K562 (cell line): Measurements from ENCODE around the gene COL24A1. TPM values are rescaled to one million over a fixed set of nuclear protein-coding genes. Genes with fewer than 3 reads are reported as not detected.

Source experiments
- ATAC-seq: fragments of 200-7000 bp; cut with Tn5 transposase; 3 replicates; pipeline ENCODE4 v1.9.1; 2020; ENCODE audit warnings: moderate library complexity
- Bru-seq: library from RNA; stranded (reverse); fragments of 400-500 nt; gene quantifications from one replicate; lab custom pipeline; 2021; lab: Mats Ljungman, UMichigan
- BruChase-seq, 2 experiments: library from RNA; stranded (reverse); fragments of 400-500 nt; gene quantifications; one replicate each; lab custom pipeline; 2021; lab: Mats Ljungman, UMichigan
- BruUV-seq: library from RNA; stranded (reverse); fragments of 400-500 nt; replicated peaks from 2 replicates; lab custom pipeline; 2021; lab: Mats Ljungman, UMichigan
- CTCF ChIA-PET: fragments of 300-600 bp; formaldehyde crosslinking; extraction: SDS; loops from one replicate; lab custom pipeline; 2021; ENCODE audit warnings: low intra/inter-chr PET ratio; lab: Yijun Ruan, JAX
- POLR2A ChIA-PET: fragments of 300-600, 350-650 bp; sonication (Branson Sonifier 250); formaldehyde crosslinking; extraction: SDS; loops from one replicate; lab custom pipeline; 2021; ENCODE audit warnings: antibody characterized with exemption, inconsistent platforms; lab: Yijun Ruan, JAX
- DNase-seq, 4 experiments: peaks; one replicate each; pipeline versions ENCODE4 v3.0.0 to v3.0.0-alpha.2; 2011 to 2018; ENCODE audit warnings: low spot score in 3 of 4, mixed read lengths in 3 of 4; ENCODE audit errors: extremely low read depth in 1 of 4
- FAIRE-seq: peaks from 2 replicates; lab custom pipeline; 2011; peaks lifted over from hg19 to GRCh38; lab: Jason Lieb, UNC
- H2AFZ ChIP-seq: 2 replicates; pipeline ENCODE4 v1.6.0; 2011; ENCODE audit warnings: low read depth, low read length, control low read depth, inconsistent platforms
- H3K27ac ChIP-seq: fragments of 200-600 bp; 3 replicates; pipeline ENCODE4 v1.8.0; 2011; ENCODE audit warnings: low read depth, mild to moderate bottlenecking, control low read depth, inconsistent platforms, low read length, moderate library complexity, mixed read lengths; ENCODE audit errors: extremely low read depth
- H3K27me3 ChIP-seq, 2 experiments: fragments of 300-600 bp in 1 of 2; 2 replicates in 1 of 2; 3 replicates in 1 of 2; pipeline versions ENCODE4 v1.6.0 to v1.8.0; 2011; ENCODE audit warnings: inconsistent platforms in 2 of 2, low read length in 2 of 2, mild to moderate bottlenecking in 1 of 2, mixed read lengths in 1 of 2, moderate library complexity in 1 of 2; ENCODE audit not compliant: control insufficient read depth in 2 of 2, insufficient read depth in 2 of 2
- H3K36me3 ChIP-seq: fragments of 300-600 bp; 3 replicates; pipeline ENCODE4 v1.8.0; 2011; ENCODE audit warnings: mild to moderate bottlenecking, low read length, inconsistent platforms; ENCODE audit not compliant: control insufficient read depth, insufficient read depth
- H3K4me1 ChIP-seq, 2 experiments: fragments of 200-600 bp in 1 of 2; replicated peaks in 1 of 2; 2 replicates in 1 of 2; 3 replicates in 1 of 2; pipeline versions ENCODE4 v1.5.1 to v1.8.0; 2011; ENCODE audit warnings: inconsistent platforms in 2 of 2, low read length in 2 of 2, mild to moderate bottlenecking in 1 of 2, mixed read lengths in 1 of 2, moderate library complexity in 1 of 2; ENCODE audit not compliant: control insufficient read depth in 2 of 2, insufficient read depth in 2 of 2
- H3K4me2 ChIP-seq: 2 replicates; pipeline ENCODE4 v1.6.1; 2011; ENCODE audit warnings: low read length, control low read depth, inconsistent platforms, mixed read lengths; ENCODE audit not compliant: insufficient read depth
- H3K4me3 ChIP-seq: fragments of 200-600 bp; sonication (generic), shearing (Covaris generic); 2 replicates; pipeline ENCODE4 v1.5.1; 2016; ENCODE audit warnings: control low read depth, inconsistent platforms
- H3K79me2 ChIP-seq: fragments of 200-600 bp; 3 replicates; pipeline ENCODE4 v1.8.0; 2011; ENCODE audit warnings: low read length, inconsistent platforms; ENCODE audit not compliant: control insufficient read depth, insufficient read depth
- H3K9ac ChIP-seq, 2 experiments: 2 replicates each; pipeline versions ENCODE4 v1.6.0 to v1.6.1; 2011; ENCODE audit warnings: low read depth in 2 of 2, low read length in 2 of 2, control low read depth in 1 of 2, inconsistent platforms in 1 of 2, mild to moderate bottlenecking in 1 of 2, mixed read lengths in 1 of 2; ENCODE audit not compliant: insufficient read depth in 1 of 2
- H3K9me1 ChIP-seq: one replicate; pipeline ENCODE4 v1.6.0; 2011; ENCODE audit warnings: inconsistent platforms, mild to moderate bottlenecking, low read length, moderate library complexity; ENCODE audit not compliant: control insufficient read depth, insufficient read depth
- H3K9me3 ChIP-seq: replicated peaks from 2 replicates; pipeline ENCODE4 v1.5.1; 2011; ENCODE audit warnings: low read depth, low read length, inconsistent platforms; ENCODE audit not compliant: control insufficient read depth, insufficient read depth
- H4K20me1 ChIP-seq: replicated peaks from 2 replicates; pipeline ENCODE4 v1.6.1; 2011; ENCODE audit warnings: low read length, inconsistent platforms, mixed read lengths; ENCODE audit not compliant: control insufficient read depth, insufficient read depth
- ATF3 ChIP-seq, 2 experiments: fragments of 450-650 bp in 1 of 2; sonication (generic) in 1 of 2; formaldehyde crosslinking in 1 of 2; IDR thresholded peaks in 1 of 2; conservative IDR thresholded peaks in 1 of 2; 2 replicates each; pipeline versions ENCODE4 v1.6.1 to v1.8.1; 2016 to 2023; ENCODE audit warnings: mild to moderate bottlenecking in 2 of 2, moderate library complexity in 2 of 2, inconsistent platforms in 1 of 2, missing genetic modification reagents in 1 of 2
- GABPA ChIP-seq: fragments of 200-800 bp; sonication (Bioruptor generic); conservative IDR thresholded peaks from 2 replicates; pipeline ENCODE4 v1.6.1; 2016; ENCODE audit warnings: low read depth, missing genetic modification characterization, missing compliant biosample characterization
- LARP7 ChIP-seq: fragments of 450-650 bp; IDR thresholded peaks from 2 replicates; pipeline ENCODE4 v1.6.1; 2016
- MEIS2 ChIP-seq: fragments of 450-650 bp; IDR thresholded peaks from 2 replicates; pipeline ENCODE4 v1.6.1; 2014; ENCODE audit warnings: mild to moderate bottlenecking; ENCODE audit not compliant: partially characterized antibody
- NCOA2 ChIP-seq, 2 experiments: fragments of 450-650 bp; IDR thresholded peaks; 2 replicates each; pipeline ENCODE4 v1.6.1; 2018; ENCODE audit warnings: mild to moderate bottlenecking in 2 of 2, moderate library complexity in 1 of 2; ENCODE audit not compliant: partially characterized antibody in 2 of 2
- PPARD ChIP-seq: fragments of 250-450 bp; sonication (Bioruptor Pico); IDR thresholded peaks from 2 replicates; pipeline ENCODE4 v1.8.0; 2022; ENCODE audit warnings: inconsistent platforms, mild to moderate bottlenecking, moderate library complexity
- SIN3B ChIP-seq: fragments of 450-650 bp; IDR thresholded peaks from 2 replicates; pipeline ENCODE4 v1.6.1; 2017; ENCODE audit warnings: low read depth, mild to moderate bottlenecking, moderate library complexity
- SLC30A9 ChIP-seq: fragments of 250-450 bp; sonication (Bioruptor Pico); IDR thresholded peaks from 2 replicates; pipeline ENCODE4 v1.8.0; 2022; ENCODE audit warnings: mild to moderate bottlenecking, moderate library complexity
- SMC3 ChIP-seq: conservative IDR thresholded peaks from 2 replicates; pipeline ENCODE4 v1.6.1; 2011; ENCODE audit warnings: low read depth, low read length, improper control_type of control experiment; ENCODE audit not compliant: insufficient read depth
- TBL1XR1 ChIP-seq, 2 experiments: IDR thresholded peaks; 2 replicates each; pipeline ENCODE4 v1.6.1; 2012; ENCODE audit warnings: improper control_type of control experiment in 2 of 2, low read length in 2 of 2, mild to moderate bottlenecking in 1 of 2
- THRA ChIP-seq: fragments of 450-650 bp; IDR thresholded peaks from 2 replicates; pipeline ENCODE4 v1.6.1; 2017; ENCODE audit warnings: mild to moderate bottlenecking, moderate library complexity
- ZBTB34 ChIP-seq: fragments of 250-450 bp; sonication (Bioruptor Pico); IDR thresholded peaks from 2 replicates; pipeline ENCODE4 v1.8.0; 2021; ENCODE audit warnings: mild to moderate bottlenecking, moderate library complexity
- ZNF12 ChIP-seq: sonication (generic); formaldehyde crosslinking; IDR thresholded peaks from 2 replicates; pipeline ENCODE4 v1.4.0; 2020; ENCODE audit warnings: mild to moderate bottlenecking, missing genetic modification reagents
- WGBS: fragments of 100-300 bp; shearing (Covaris generic); methylation state at CpG from one replicate; pipeline ENCODE4 v1.1.6; 2016; ENCODE audit warnings: low coverage, mixed read lengths; ENCODE audit not compliant: insufficient coverage; ENCODE audit errors: missing lambda C conversion rate; 5-methylcytosine and 5-hydroxymethylcytosine counted together
- in situ Hi-C: fragments of 300-500 bp; cut with MboI; formaldehyde crosslinking; loops from 4 replicates; pipeline ENCODE4 v1.15.0; 2018; ENCODE audit warnings: inconsistent platforms, mixed read lengths
- intact Hi-C: fragments of 100-400 bp; cut with micrococcal nuclease; formaldehyde crosslinking; loops from 2 replicates; pipeline ENCODE4 v1.14.2; 2022
- long read RNA-seq, 3 experiments: library from polyadenylated mRNA in 2 of 3; library from RNA in 1 of 3; unstranded in 2 of 3; stranded (forward) in 1 of 3; transcript quantifications; one replicate each; pipeline ENCODE4 v2.0.0, GENCODE V29; 2019 to 2022
- polyA minus RNA-seq, 3 experiments: library from RNA; depleted of rRNA, polyadenylated mRNA; stranded (reverse); fragments of >200 nt; gene quantifications; 2 replicates each; pipeline ENCODE4 v1.2.3, GENCODE V29; 2011
- polyA plus RNA-seq, 8 experiments: library from polyadenylated mRNA; depleted of rRNA in 4 of 8; stranded (reverse) in 5 of 8; unstranded in 3 of 8; fragments of >200 nt; fragmentation: Nextera tagmentation in 2 of 8; fragmentation: Illumina TruSeq in 1 of 8; extraction: Ambion mirVana in 2 of 8; extraction: Trizol in 1 of 8; gene quantifications; 2 replicates each; pipeline versions ENCODE4 v1.2.1 to v1.2.3, GENCODE V29; 2011 to 2014; ENCODE audit warnings: inconsistent platforms in 1 of 8, missing spikeins in 1 of 8
- total RNA-seq, 7 experiments: library from RNA; depleted of rRNA in 6 of 7; stranded (reverse); fragments of >200 nt in 6 of 7; fragmentation: Illumina TruSeq in 2 of 7; extraction: Trizol in 2 of 7; gene quantifications; 2 replicates each; pipeline versions ENCODE4 v1.2.1 to v1.2.3, GENCODE V29; 2011 to 2021; ENCODE audit warnings: low replicate concordance in 1 of 7

COL24A1 gene
- not detected in 2 replicates for total RNA-seq (2011; cell fraction: chromatin; rRNA removed; ENCODE audit: low replicate concordance)
- not detected in 2 replicates for total RNA-seq (2011; cell fraction: nucleolus; rRNA removed)
- not detected in 2 replicates for total RNA-seq (2011; cell fraction: nucleoplasm; rRNA removed)
- total RNA-seq (2014; rRNA removed) = under 0.01 TPM in 1 of 2 replicates, not detected in the other
- 0.04 and 0.19 TPM in 2 replicates for total RNA-seq (2014; rRNA removed; fragmentation: Illumina TruSeq; extraction: Trizol)
- 0.08 TPM in 1 of 2 replicates, not detected in the other for total RNA-seq (2015; rRNA removed; fragmentation: Illumina TruSeq; extraction: Trizol)
- 0.02 and 0.07 TPM in 2 replicates for total RNA-seq (2021)
- polyA plus RNA-seq (2011; rRNA removed) = 0.04 and 0.06 TPM in 2 replicates
- 0.01 TPM in 1 of 2 replicates, not detected in the other for polyA plus RNA-seq (2011; cell fraction: cytosol; rRNA removed)
- 0.07 TPM in 1 of 2 replicates, not detected in the other for polyA plus RNA-seq (2011; cell fraction: nucleus; rRNA removed)
- polyA plus RNA-seq (2012) = 0.01 and 0.06 TPM in 2 replicates
- polyA plus RNA-seq (2014; fragmentation: Illumina TruSeq; extraction: Trizol) = 0.01 and 0.06 TPM in 2 replicates
- under 1 TPM; 0.03 to 0.04 TPM for polyA plus RNA-seq (2014; fragmentation: Nextera tagmentation; extraction: Ambion mirVana)
- polyA plus RNA-seq (2014; rRNA removed) = 0.01 and 0.04 TPM in 2 replicates
- polyA minus RNA-seq (2011; rRNA and poly(A)+ RNA removed) = 0.07 TPM in 1 of 2 replicates, not detected in the other
- polyA minus RNA-seq (2011; cell fraction: cytosol; rRNA and poly(A)+ RNA removed) = not detected in 2 replicates
- not detected in 2 replicates for polyA minus RNA-seq (2011; cell fraction: nucleus; rRNA and poly(A)+ RNA removed)
- Bru-seq, nascent RNA = percentile 8 among the genes with signal in this experiment
- percentile 8 among the genes with signal in this experiment for BruChase-seq, experiment 1, labeled RNA remaining after a 2-hour chase
- percentile 6 among the genes with signal in this experiment for BruChase-seq, experiment 2, labeled RNA remaining after a 6-hour chase
- long read RNA-seq, experiment 1 = 0 reads
- long read RNA-seq, experiment 2 = 0 reads
- long read RNA-seq, experiment 3, partial matches to known transcripts = 0 of 1 reads
- long read RNA-seq, experiment 3, other reads (novel, unspliced or antisense) = 1 of 1 reads

DNA sequence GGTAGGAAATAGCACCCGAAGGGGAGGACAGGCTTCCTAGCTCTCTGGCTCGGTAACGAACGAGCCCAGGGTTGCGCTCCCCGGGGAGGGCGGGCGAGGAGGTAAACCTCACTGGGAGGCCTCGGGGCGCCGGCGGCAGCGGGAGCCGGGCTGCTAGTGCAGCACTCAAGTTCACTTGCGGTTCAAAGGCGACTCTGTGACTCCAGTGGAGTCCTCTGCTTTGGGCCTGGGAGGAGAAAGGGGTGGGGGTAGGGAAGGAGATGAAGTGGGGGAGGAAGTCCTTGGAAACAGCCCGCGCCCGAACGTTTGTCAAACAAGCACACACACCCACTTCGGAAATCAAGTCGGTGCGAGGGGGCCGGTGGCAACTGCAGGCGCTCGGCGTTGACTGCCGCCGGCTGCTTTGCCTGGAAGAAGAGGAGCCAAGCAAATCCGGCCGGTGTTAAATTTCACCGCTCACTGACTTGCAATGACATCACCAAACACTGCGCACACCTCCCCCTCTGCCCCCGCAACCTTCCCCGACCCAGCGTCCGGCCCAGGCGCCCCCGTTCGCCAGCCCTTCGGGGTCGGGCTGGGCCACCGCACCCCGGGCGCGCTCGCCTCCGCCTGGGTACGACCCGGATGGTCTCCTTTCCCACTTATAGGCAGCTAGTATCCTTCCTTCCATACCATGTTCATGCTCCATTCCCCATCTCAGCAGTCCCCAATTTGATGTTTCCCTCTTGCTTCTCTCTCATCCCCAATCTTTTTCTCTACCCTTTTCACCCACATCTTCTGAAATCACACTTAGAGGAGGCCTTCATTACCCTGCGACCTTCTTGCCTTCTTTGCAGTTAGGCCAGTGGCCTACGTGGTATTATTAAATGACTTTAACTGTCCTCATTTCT, at the start of gene COL24A1:
Gene COL24A1, minus strand, starts transcription at position 207 of the 890 bp plus-strand sequence. CDS start 376 bp downstream, outside the sequence.
- no TSS peak for BruUV-seq
- peaks cover 11 to 29% of the 10 kb centered on the region in 2 experiments; a peak in 3 of 5 replicates for H3K27me3 ChIP-seq
- no peaks in the 10 kb centered on the region for H4K20me1 ChIP-seq
- no peak within 1 kb of the TSS for H3K4me3 ChIP-seq
- H3K27ac ChIP-seq = no peak within 1 kb of the TSS
- no peaks in the 10 kb centered on the region for H3K9me1 ChIP-seq
- intact Hi-C loops (no loop called here), in situ Hi-C loops (no loop called here)
- no peaks in the 10 kb centered on the region for H3K9me3 ChIP-seq
- ATAC-seq (peak; percentile 67), FAIRE-seq (no peak), DNase-seq (peak in 3 of 4 experiments; percentile 6 to 14 (median 14))
- POLR2A ChIA-PET = no interaction called here
- no peak within 1 kb of the TSS for H2AFZ ChIP-seq
- no peaks in the 10 kb centered on the region for H3K79me2 ChIP-seq
- no peak within 1 kb of the TSS for H3K4me2 ChIP-seq
- 2% methylated on average over 36 of the region's 52 CpGs for WGBS
- no peak within 1 kb of the TSS; a peak in 1 of 4 replicates for H3K9ac ChIP-seq
- peaks cover 0 to 11% of the 10 kb centered on the region in 2 experiments; a peak in 2 of 5 replicates for H3K4me1 ChIP-seq
- H3K36me3 ChIP-seq = no peaks in the 10 kb centered on the region
- CTCF ChIA-PET = no interaction called here
- TF ChIP-seq SLC30A9 (CRISPR knock-in tag) (no peak), LARP7 (no peak), GABPA (no peak), ZBTB34 (no peak), MEIS2 (no peak), SIN3B (no peak), THRA (no peak), TBL1XR1 (IDR thresholded peaks at IDR 0.05; ENCODE audit: low read length in 2 of 2) (no peak), NCOA2 (IDR thresholded peaks at IDR 0.05; ENCODE audit: partially characterized antibody in 2 of 2) (no peak), ATF3 (IDR thresholded peaks at IDR 0.05) (no peak), ATF3 (CRISPR knock-in tag; conservative IDR thresholded peaks at IDR 0.05) (no peak), SMC3 (no peak), ZNF12 (CRISPR knock-in tag) (no peak), PPARD (no peak)
